ENCODE measurements around the gene ABCA5. TPM values are rescaled to one million over a fixed set of nuclear protein-coding genes. Genes with fewer than 3 reads are reported as not detected.

ABCA5 gene
- total and polyA plus RNA-seq, 2 donors (not counting 3 experiments of a cell fraction or from before 2014, with no cell fraction given), result 9.3 to 23.2 TPM

GRCh38 chr17:69348429-69348828, 21.5 kb upstream of the ABCA5 start:
- CTCF ChIA-PET, result interaction anchor here (1.0 kb wide), 1 partner anchor 13 kb away, joined by 4 read pairs; no protein-coding TSS in a partner anchor
- no peaks in the 10 kb centered on the region for H3K27me3 ChIP-seq (ENCODE audit: control insufficient read depth in 2 of 2, insufficient read depth in 2 of 2, low read length in 2 of 2)
- no peaks in the 10 kb centered on the region for H4K20me1 ChIP-seq (replicated peaks; ENCODE audit: control insufficient read depth, extremely low read depth, insufficient read depth, low read length)
- no peaks in the 10 kb centered on the region for H3K36me3 ChIP-seq (ENCODE audit: control insufficient read depth in 2 of 2, extremely low read depth in 1 of 2, insufficient read depth in 2 of 2, low read length in 2 of 2)
- no TSS peak for BruUV-seq (replicated peaks)
- intact Hi-C loops (cut with micrococcal nuclease) (no loop called here), dilution Hi-C loops (cut with MboI; ENCODE audit: extremely low pct_ligation_motif_present, low sequenced_read_pairs) (no loop called here)
- TF ChIP-seq POLR2A (IDR thresholded peaks at IDR 0.05; ENCODE audit: low read depth, low read length), result no peak
- TF ChIP-seq FOS (IDR thresholded peaks at IDR 0.05; ENCODE audit: borderline replicate concordance, insufficient read depth, low read length), result no peak
- no peak for TF ChIP-seq MYC (IDR thresholded peaks at IDR 0.05; ENCODE audit: low read depth, low read length)
- no peak for TF ChIP-seq MAX (IDR thresholded peaks at IDR 0.05; ENCODE audit: insufficient read depth, insufficient read length)
- no peak for TF ChIP-seq POLR2AphosphoS5 (IDR thresholded peaks at IDR 0.05; ENCODE audit: insufficient read depth, low read depth, low read length)
- TF ChIP-seq CTCF (IDR thresholded peaks at IDR 0.05; ENCODE audit: extremely low read depth in 1 of 2, insufficient read depth in 1 of 2, low read depth in 1 of 2, low read length in 2 of 2), result no peak
- no peak for TF ChIP-seq GATA2 (IDR thresholded peaks at IDR 0.05; ENCODE audit: insufficient read depth, insufficient read length, low read depth, low read length)
- no peak for TF ChIP-seq EZH2 (IDR thresholded peaks at IDR 0.05; ENCODE audit: borderline replicate concordance, low read depth, low read length, severe bottlenecking)
- TF ChIP-seq JUN (IDR thresholded peaks at IDR 0.05; ENCODE audit: borderline replicate concordance, insufficient read depth, insufficient read length, low read depth), result no peak
- H2AFZ ChIP-seq (ENCODE audit: low read depth, low read length), result no peak overlapping the region
- no peak overlapping the region for H3K4me3 ChIP-seq (replicated peaks in 1 of 3; ENCODE audit: insufficient read depth in 1 of 3, low read depth in 1 of 3, low read length in 3 of 3)
- H3K9me3 ChIP-seq (replicated peaks; ENCODE audit: control insufficient read depth, insufficient read depth, low read length), result no peaks in the 10 kb centered on the region
- H3K4me1 ChIP-seq (ENCODE audit: control insufficient read depth, extremely low read depth, insufficient read depth, low read length), result no peaks in the 10 kb centered on the region
- no peak overlapping the region for H3K4me2 ChIP-seq (ENCODE audit: insufficient read depth, low read length)
- POLR2A ChIA-PET, result no interaction called here
- H3K9me1 ChIP-seq (replicated peaks; ENCODE audit: control insufficient read depth, extremely low read depth, insufficient read depth, low read length), result no peaks in the 10 kb centered on the region
- DNase-seq (ENCODE audit: low read depth, low spot score) (no peak), FAIRE-seq (no peak)
- no peak overlapping the region for H3K27ac ChIP-seq (ENCODE audit: insufficient read depth, low read depth, low read length)
- no peaks in the 10 kb centered on the region for H3K79me2 ChIP-seq (ENCODE audit: control insufficient read depth, insufficient read depth, low read length)
- H3K9ac ChIP-seq (replicated peaks; ENCODE audit: extremely low read depth, insufficient read depth, low read length), result no peak overlapping the region
